Stimulated activated CD8-positive, alpha-beta memory T cell treated with anti-CD3 and anti-CD28 coated beads, Interleukin-12 subunit alpha, Interleukin-12 subunit beta, amount 100 ng/mL, for 24 hours (primary cell): ENCODE data around the gene WDR26.
"Not testable (repeated sequence)": the region's sequence is repeated elsewhere in the genome, so short reads cannot be mapped to it uniquely, and the experiment has no call there.

Experiments
- DNase-seq: peaks from one replicate; pipeline ENCODE4 v3.0.0-alpha.2; 2020; ENCODE audit errors: extremely low read depth

WDR26 gene

GRCh38 chr1:224434691-224435317 is at the start of gene WDR26:
WDR26 (minus strand) TSS chr1:224434797.
- peak; percentile 63 for DNase-seq

GRCh38 chr1:224483206-224483605 is 48.6 kb upstream of the WDR26 start:
- DNase-seq = not testable (repeated sequence)

- no peak for DNase-seq
Measured at GRCh38 chr1:224482619-224483018, 48.0 kb upstream of the WDR26 start.

GRCh38 chr1:224481601-224482000 is 47.0 kb upstream of the WDR26 start:
- no peak for DNase-seq

- DNase-seq = not testable (repeated sequence)
Measured at GRCh38 chr1:224480888-224481459, 46.4 kb upstream of the WDR26 start.

GRCh38 chr1:224480200-224480599 is 45.6 kb upstream of the WDR26 start:
- not testable (repeated sequence) for DNase-seq

- DNase-seq = no peak
Measured at GRCh38 chr1:224472806-224473205, 38.2 kb upstream of the WDR26 start.

GRCh38 chr1:224466154-224466553 is 31.6 kb upstream of the WDR26 start:
- no peak for DNase-seq

GRCh38 chr1:224459966-224460365 is 25.4 kb upstream of the WDR26 start:
- DNase-seq = no peak

GRCh38 chr1:224458996-224459395 is 24.4 kb upstream of the WDR26 start:
- DNase-seq = no peak

- DNase-seq = no peak
Measured at GRCh38 chr1:224458296-224458695, 23.7 kb upstream of the WDR26 start.

- DNase-seq = no peak
Measured at GRCh38 chr1:224457782-224458144, 23.2 kb upstream of the WDR26 start.

- DNase-seq = no peak
Measured at GRCh38 chr1:224456637-224456953, 22.0 kb upstream of the WDR26 start.

GRCh38 chr1:224454402-224455055 is 19.9 kb upstream of the WDR26 start:
- DNase-seq = no peak

- no peak for DNase-seq
Measured at GRCh38 chr1:224450561-224451350, 16.2 kb upstream of the WDR26 start.

GRCh38 chr1:224450159-224450558 is 15.6 kb upstream of the WDR26 start:
- no peak for DNase-seq

GRCh38 chr1:224448453-224449017 is 13.9 kb upstream of the WDR26 start:
- no peak for DNase-seq

GRCh38 chr1:224447971-224448370 is 13.4 kb upstream of the WDR26 start:
- no peak for DNase-seq

- no peak for DNase-seq
Measured at GRCh38 chr1:224447251-224447650, 12.7 kb upstream of the WDR26 start.

GRCh38 chr1:224438989-224439388 is 4.4 kb upstream of the WDR26 start:
- DNase-seq = no peak

GRCh38 chr1:224435999-224436398 is 1.4 kb upstream of the WDR26 start:
- DNase-seq = no peak

GRCh38 chr1:224435318-224435763 is 744 bp upstream of the WDR26 start:
- DNase-seq = no peak
